Measurements from ENCODE around the gene DDX56.
"Not testable (repeated sequence)": the region's sequence is repeated elsewhere in the genome, so short reads cannot be mapped to it uniquely, and the experiment has no call there.

The DDX56 gene

DNA sequence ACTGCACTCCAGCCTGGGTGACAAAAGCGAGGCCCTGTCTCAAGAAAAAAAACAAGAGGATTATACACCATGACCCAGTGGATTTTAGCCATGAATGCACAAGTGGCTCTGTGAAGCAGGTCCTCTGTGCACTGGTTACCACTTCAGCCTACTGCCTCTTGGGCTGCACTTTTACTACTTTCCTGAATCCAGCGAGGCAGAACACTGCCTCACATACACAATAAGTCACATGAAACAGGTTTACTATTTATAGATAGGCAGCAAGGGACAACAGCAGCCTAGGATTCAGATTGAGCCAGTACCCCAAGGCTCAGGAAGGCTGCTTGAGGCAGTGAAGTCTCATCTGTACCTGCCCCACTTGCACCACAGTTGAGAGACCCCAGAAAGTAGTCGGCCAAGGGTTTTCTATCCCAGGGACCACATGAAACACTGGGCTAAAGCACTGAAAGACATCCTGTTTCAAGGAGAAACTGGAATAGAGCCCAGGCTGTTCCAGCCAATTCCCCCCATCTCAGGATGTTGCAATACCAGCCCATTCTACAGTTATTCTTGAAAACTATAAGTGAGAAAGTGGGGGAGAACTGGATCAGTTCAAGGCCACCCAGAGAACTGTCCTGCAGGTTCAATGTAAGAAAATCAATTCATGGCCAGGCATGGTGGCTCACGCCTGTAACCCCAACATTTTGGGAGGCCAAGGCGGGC, 22.4 kb upstream of the DDX56 start:
- DNase-seq = no peak

DNA sequence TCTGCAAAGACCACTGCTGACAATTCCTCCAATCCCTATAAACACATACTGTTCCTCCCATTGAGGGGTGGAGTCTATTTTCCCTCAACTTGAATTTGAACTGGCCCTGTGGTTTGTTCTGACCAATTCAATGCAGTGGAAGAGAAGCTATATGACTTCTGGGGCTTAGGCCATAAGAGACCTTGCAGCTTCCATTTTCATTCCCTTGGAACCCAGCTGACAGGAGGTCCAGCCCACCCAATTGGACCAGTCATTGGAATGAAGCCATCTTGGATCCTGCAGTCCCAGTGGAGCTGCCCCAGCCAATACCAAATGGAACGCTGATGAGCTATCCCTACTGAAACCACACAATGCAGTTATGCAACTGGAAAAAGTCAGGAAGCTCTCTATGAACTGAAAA, 17.2 kb upstream of the DDX56 start:
- no peak for DNase-seq

DNA sequence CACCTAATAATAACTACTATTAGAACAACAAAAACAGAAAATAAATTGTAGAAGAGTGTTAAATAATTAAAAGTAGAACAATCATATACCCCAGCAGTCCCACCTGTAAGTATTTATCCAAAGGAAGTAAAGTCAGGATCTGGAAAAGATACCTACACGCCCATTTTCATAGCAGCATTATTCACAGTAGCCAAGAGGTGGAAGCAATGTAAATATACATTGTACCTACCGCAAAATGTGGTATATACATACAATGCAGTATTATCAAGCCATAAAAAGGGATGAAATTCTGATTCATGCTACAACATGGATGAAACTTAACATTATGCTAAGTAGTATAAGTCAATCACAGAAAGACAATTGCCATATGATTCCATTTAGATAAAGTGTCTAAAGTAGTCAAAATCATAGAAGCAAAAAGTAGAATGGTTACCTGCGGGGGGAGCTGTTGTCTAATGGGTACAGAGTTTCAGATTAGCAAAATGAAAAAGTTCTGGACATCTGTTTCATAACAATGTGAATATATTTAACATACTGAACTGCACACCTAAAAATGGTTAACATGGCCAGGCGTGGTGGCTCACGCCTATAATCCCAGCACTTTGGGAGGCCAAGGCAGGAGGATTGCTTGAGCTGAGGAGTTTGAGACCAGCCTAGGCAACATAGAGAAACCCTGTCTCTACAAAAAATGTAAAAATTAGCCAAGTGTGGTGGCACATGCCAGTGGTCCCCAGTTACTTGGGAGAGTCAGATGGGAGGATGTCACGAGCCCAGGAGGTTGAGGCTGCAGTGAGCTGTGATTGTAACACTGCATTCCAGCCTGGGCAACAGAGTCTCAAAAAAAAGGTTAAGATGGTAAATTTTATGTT, 14.4 kb upstream of the DDX56 start:
- peak; percentile 30 for DNase-seq

DNA sequence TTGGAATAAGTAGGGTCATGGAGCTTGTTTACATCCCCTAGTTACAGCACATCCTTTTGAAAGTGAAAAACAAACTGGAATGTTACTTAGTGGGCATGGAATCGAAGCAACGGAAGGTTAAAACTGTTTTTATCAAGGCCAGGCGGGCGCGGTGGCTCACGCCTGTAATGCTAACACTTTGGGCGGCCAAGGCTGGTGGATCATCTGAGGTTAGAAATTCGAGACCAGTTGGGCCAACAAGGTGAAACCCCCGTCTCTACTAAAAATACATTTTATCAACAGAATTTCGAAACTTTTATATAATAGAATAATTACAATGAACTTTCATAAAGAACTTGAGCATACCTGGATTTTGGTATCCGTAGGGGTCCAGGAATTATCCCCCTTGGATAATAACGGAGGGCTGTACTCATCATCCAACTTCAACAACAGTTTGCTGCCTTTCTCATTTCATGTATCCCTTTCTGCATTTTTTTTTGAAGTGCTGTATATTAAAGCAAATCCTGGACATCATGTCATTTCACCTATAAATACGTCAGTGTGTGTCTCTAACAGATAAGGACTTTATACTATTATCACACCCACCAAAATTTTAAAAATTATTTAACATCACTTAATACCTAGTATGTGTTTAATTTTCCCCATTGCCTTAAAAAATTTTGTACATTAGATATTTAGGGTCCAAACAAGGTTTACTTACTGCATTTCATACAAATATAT, 9.6 kb upstream of the DDX56 start:
- no peak for DNase-seq

DNA sequence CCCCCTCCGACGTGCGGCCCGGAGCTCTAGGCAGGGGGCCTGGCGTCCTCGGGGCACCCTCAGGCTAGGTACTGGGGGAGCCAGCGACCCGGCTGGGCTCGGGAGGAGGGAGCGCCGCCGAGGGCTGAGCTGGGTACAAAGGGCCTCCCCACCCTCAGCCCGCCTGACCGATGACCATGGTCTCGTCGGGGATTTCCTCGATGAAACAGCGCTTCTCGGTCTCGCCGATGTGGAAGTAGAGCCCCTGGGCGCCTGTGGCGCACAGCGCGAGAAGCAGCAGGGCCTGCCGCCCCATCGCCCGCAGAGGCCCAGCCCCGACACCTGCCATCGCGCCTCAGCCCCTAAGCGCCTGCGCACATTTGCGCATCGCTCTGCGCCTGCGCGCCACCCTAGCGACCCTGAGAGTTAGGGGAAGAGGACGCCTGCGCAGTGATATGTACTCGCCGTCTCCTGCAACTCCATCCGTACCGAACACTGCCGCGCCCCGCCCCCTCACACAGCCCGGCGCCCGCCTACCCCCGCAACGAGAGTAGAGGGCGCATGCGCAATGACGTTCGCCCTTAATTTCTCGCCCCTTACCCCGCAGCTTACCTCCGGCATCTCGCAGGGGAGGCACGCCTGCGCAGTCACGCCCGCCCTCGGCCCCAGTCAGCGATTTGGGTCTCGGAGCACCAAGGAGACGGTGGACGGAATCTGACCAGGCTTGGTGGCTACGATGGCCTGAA, 8.3 kb upstream of the DDX56 start, which contains the start of gene TMED4:
TMED4 (minus strand) TSS at position 353 of the 725 bp plus-strand sequence; CDS start at position 328, 25 bp downstream.
- peak; percentile 100 for DNase-seq

DNA sequence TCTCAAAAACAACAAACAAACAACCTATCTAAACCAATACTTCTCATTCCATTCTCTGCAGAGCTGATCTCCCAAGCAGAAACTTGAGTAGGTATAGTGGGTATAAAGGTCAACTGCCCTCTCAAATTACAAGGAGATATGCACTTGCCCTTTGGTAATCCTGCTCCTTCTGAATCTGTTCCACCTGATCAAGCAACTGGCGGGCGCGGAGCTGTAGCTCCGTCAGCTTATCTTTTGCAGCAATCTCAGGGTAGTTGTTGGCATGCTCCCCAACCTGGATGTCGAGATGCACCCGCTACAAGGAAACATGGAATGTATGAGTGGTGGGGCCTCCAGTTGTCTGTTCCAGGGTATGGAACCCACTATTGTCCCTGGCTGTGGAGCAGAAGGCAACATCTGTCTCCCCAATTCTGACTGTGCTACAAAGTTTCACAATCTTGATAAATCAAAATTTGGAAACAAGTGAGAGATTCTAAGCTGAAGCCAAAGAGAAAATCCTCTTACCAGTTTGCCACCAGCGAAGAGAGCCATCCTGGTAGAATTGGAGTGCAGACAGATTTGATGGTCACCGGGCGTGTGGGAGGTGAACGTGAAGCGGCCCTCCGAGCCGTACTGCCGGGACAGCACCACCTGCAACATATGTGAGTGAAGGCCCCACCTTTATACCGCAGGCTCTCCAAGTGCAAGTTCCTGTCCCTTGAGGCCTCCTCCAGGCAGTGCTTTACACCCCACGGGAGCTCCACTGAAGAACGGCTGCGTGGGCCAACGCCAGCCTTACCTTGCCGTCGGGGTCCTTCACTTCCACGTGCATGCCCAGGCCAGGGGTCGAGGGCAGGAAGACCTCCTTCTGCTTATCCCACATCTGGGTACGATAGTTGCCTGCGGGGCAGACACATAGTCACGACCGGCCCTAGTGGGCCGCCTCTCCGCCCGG, 7.5 kb upstream of the DDX56 start:
- DNase-seq = peak; percentile 59

DNA sequence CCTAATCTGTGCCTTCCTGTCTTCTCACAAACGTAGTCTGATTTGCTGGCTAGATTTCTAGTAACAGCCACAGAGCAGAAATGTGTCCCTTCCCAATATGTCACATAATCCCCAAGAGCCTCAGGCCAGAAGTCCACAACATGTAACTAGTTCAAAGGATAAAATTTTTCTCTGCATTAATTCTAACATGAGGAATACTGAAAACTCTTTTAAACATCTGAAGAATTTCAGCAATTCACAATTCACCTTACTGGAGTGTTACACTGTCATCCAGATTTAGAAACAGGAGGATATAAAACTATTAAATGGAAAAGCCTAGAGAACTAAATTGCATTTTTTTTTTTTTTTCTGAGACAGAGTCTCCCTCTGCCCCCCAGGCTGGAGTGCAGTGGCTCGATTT, 2.5 kb upstream of the DDX56 start:
- DNase-seq = no peak

DNA sequence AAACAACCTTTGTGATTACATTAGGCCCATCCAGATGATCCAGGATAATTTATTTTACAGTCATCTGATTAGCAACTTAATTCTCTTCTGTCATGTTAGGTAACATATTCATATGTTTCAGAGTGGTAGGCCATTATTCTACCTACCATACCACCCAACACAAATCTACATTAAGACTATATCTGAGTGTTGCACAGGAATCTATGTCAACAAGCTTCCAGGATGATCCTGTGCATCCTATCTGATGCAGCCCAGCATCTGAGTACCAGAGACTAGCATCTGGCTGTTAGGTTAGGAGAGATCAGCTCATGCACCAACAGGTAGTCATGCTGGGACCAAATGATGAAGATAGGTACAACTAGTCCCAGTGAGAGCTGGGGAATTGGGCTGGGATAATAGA, 1.3 kb upstream of the DDX56 start:
- no peak for DNase-seq

DNA sequence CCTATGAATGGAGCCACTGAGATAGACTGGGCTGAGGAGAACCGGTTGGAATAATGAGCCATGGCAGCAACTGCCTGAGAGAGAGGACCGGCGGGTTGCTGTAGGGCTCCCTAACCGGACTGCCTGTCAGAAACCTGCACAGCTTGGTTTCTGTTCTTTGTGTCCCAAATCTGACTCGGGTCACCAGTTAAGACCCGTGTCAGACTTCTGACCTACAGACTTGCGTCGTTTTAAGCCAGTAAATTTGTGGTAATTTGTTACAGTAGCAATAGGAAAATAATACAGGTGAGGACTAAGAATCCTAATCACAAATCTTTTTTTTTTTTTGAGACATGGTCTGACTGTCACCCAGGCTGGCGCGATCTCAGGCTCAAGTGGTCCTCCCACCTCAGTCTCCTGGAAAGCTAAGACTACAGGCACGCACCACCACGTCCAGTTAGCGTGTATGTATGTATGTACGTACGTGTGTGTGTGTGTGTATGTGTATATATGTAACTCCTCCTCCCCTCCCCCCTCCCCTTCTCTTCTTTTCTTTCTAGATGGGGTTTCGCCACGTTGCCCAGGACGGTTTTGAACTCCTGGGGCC, 672 bp upstream of the DDX56 start:
- DNase-seq = no peak

DNA sequence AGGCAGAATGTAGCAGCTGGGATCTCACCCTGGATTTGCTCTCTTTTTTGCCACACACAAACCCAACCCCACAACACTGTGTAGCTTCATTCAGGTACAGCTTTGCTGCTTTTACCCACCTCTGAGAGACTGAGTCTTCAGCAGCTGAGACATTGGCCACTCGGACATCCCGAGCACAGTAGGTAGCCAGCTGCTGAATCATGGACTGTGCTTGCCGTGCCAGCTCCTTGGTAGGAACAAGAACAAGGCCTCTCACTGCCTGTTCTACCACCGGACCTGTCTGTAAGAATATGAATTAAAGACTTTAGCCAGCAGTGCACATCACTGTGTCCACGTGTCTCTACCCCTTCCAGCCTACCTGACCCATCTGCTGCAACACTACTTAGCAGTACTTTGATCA, 937 bp downstream of the DDX56 start:
- no peak for DNase-seq

DNA sequence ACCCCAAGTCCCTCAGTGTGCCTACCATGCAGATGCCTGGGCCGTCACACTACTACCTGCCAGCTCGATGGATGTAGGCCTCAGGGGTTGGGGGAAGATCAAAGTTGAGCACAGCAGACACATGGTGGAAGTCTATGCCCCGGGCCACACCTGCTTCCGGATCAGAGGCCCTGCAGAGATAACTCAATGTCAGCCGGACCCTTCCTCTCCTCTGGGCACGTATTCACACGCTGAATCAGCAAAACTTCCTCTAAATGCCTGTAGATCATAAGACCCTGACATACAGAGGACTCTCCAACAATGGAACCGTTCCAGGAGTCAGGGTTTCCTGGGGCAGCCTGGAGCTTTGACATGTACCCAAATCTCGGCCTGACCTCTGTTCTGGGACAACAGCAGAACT, 3.7 kb downstream of the DDX56 start:
- no peak for DNase-seq

DNA sequence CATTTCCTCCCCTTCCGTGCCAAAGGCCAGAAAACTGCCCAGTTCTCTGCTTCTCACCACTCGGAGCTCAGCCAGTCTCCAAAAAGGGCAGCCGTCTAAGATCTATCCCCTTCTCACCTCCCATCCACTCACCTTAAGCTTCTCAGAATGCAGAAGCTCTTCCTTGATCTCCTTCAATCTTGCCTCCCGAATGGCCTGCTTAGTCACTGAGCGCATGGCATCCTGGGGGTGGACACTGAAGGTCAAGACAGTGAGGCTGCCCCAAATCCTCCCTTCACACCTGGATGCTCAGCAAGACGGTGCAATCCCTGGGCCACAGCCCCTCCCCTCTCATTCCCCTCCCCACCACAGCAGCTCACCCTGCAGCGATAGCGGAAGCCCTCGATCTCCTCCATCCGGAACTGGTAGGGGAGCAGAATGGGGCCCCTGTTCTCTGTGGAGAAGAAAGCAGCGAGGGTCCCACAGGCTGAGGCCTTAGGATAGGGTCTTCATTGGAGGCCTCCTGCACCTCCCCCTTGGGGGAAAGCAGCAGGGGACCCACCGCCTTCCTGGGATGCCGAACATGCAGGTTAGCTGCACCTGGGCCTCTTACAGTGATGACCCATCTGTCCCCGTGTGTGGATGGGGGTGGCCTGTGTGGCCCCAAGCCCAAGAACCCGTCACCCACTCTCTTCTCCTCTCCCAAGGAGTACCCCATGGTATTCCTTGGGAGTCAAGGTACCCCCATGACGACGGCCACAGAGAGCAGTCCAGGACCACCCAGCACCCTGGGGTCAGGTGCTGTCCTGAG, 4.7 kb downstream of the DDX56 start:
- no peak for DNase-seq

DNA sequence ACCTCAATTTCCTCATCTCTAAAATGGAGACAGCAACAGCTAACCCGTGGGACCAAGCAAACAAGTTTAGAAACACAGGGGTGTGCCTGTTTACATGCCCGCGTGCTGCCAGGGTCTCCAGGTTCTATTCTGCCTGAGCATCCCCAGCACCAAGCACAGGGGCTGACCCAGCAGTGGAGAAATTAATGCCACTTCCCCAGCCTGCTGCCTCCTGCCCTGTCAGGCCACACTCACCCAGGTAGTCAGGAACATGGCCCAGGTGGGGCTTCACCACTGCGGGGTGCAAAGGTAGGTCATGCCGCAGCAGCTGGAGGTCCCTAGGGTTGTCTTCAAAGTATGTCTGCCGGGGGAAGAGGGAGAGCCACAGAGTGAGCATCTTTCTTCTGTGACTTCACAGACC, 5.8 kb downstream of the DDX56 start:
- DNase-seq = no peak

DNA sequence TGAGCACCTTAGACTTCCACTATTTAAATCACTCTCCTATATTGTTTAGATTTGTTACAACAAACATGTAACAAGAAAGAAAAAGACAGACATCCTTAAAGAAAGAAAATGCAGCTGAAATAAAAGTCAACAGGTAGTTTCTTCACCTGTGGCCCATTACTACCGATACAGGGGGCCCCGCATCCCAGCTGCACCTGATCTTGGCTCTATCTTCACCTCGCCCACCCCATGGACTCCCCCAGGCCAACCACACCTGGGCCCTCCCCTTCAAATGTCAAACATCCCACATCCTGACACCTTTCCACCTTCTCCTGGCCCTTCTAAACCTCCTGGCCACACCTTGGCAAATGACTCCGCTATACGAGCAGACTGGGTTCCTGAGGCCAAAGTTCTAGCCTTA, 7.0 kb downstream of the DDX56 start:
- no peak for DNase-seq

DNA sequence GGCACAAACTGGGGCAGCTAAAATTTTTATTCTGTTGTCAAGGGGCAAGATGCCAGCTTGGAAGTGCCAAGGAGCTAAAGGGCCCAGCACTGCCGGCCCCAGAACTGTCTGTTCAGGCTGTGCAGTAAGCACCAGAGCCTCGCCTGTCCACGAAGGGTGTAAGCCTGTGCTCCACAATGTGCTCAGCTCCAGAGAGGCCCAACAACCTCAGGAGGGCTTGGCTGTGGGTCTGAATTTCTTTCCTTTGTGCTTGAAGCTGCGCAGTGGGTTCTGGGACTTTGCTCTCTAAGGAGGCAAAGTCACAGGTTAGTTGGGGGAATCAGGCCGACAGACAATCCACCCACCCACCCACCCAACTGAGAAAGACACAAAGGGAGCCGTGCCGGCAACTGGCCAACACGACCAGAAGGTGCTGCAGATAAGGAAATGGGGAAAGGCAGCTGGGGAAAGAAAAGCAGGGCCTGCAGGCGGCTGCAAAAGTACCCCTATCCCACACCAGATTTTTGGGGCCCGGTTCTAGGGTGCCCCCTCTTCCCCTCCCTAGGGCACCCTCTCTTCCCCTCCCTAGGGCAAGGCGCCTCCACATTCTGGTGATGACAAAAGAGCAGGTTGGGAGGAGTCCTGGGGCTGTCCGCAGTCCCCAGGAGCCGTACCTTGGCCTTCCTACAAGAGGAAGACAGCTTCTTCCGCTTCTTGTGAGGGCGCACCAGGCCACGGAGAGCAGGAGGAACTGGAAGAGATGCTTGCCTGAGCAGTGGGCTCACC, 7.7 kb downstream of the DDX56 start:
- DNase-seq = no peak

DNA sequence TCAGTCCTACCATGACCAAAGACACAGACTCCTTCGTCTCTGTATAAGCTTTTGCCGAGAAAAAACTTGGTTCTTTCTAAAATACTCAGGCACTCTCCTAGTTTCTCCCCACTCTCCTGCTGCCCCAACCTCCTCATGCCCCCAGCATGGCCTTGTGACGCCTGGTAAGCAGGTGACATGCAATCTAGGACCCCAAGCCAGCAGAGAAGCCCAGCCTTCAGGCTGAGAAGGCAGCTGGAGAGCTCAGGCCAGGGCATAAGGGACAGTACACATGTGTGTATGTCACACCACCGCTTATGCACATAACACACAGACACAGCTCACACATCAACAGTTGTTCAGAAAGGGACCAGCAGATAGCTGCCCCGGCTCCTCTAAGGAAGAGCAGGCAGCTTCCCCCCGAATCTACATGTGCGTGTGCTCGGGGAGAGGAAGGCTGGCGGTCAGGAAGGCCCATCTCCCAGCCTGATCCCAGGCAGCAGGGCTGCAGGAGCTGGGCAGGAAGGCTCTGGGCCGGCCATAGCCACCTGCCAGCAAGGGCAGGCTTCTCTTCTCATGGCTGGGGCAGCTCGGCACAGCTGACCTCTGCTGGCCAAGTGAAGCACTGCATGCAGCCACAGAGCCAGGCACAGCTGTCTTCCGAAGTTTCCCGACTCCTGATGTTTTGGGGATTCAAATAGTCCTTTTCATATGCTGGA, 8.5 kb downstream of the DDX56 start:
- peak; percentile 56 for DNase-seq

DNA sequence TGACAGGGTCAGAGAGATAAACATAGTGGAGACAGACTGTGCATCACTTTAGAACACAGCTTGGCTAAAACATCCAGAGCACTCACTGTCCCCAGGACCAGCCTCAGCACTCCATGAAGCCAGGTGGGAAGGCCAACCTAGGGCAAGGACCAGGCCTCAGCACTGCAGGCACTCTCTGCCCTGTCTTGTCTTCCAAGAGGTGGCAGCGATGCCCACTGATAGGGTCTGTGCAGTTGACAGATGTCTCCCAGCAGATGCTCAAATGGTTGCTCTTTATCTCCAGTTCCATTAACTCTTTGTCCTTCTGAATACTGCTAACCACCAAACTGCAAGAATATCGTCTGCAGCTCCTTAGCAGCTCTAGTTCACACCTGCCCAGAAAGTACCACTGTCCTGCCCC, 9.1 kb downstream of the DDX56 start:
- DNase-seq = no peak

DNA sequence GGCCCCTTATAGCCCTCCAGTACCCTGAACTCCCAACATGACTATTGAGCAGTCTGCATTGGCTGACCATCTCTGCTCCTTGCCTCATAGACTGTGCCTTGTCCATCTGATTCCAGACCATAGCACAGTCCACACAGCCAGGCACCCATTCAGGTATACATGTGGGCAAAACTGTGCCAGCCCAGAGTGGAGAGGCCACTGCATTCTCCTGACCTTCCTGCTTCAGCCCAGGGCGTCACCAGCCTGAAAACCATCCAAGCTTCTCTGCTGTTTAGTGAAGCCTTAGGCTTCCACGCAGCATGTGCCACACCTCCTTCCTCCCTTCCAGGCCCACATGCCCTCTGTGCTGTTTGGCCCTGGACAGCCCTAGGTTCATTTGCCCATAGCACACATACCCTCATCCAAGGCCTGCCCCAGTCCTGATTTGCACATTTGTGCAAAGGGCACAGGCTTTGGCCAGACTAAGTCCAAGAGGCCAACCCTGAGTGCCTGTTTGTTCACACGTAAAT, 10.5 kb downstream of the DDX56 start:
- no peak for DNase-seq

DNA sequence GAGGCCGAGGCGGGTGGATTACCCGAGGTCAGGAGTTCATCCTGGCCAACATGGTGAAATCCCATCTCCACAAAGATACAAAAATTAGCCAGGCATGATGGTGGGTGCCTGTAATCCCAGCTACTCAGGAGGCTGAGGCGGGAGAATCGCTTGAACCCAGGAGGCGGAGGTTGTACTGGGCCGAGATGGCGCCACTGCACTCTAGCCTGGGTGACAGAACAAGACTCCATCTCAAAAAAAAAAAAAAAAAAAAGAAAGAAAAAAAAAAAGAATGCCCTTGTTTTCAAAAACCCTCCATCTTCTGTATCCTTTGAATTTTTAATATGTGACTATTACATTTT, 11.1 kb downstream of the DDX56 start:
- not testable (repeated sequence) for DNase-seq
